ENCODE measurements around the gene SDK2. TPM values are rescaled to one million over a fixed set of nuclear protein-coding genes. Genes with fewer than 3 reads are reported as not detected.

Gene SDK2
- total RNA-seq, 3 donors from 2014 or later (not counting 1 experiment from before 2014, with no cell fraction given) = 0.41 to 0.90 (median 0.49) TPM

DNA sequence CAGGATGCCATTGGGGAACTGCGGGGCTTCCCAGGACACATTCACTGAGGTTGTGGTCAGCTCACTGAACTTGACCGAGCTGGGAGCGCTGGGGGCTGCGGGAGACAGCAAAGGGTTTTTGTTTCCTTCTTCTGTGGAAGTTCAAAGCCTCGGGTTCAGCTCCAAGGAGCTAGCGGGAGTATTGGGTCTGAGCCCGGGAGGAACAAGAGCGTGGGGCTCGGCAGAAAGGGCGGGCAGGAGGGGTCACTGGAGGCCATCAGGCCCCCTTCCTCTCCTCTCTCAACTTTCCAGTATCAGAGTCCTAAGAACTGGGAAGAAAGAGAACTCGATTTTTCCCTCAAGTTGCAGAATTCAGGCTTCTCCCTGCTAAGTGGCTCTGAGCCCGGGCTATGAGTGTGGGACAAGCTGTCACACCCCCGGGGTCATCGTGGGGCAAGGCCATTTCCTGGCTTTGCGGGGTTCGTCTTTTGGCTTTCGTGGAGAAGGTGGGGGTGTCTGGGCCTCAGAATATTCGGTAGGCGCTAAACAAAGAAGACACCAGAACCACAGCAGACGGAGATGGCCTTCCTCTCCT, 278.9 kb downstream of the SDK2 start:
- H3K4me3 ChIP-seq (ENCODE audit: low read length) = no peak overlapping the region
- TF ChIP-seq, protein P1, sequence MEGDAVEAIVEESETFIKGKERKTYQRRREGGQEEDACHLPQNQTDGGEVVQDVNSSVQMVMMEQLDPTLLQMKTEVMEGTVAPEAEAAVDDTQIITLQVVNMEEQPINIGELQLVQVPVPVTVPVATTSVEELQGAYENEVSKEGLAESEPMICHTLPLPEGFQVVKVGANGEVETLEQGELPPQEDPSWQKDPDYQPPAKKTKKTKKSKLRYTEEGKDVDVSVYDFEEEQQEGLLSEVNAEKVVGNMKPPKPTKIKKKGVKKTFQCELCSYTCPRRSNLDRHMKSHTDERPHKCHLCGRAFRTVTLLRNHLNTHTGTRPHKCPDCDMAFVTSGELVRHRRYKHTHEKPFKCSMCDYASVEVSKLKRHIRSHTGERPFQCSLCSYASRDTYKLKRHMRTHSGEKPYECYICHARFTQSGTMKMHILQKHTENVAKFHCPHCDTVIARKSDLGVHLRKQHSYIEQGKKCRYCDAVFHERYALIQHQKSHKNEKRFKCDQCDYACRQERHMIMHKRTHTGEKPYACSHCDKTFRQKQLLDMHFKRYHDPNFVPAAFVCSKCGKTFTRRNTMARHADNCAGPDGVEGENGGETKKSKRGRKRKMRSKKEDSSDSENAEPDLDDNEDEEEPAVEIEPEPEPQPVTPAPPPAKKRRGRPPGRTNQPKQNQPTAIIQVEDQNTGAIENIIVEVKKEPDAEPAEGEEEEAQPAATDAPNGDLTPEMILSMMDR (IDR thresholded peaks at IDR 0.05) = no peak
- no peaks in the 10 kb centered on the region for H3K4me1 ChIP-seq (ENCODE audit: control insufficient read depth, insufficient read depth, low read length)
- Mint-ChIP-seq H3K4me3 (no peak overlapping the region), H3K27me3 (ENCODE audit: low read depth in 2 of 2) (peaks cover 0 to 7% of the 10 kb centered on the region in 2 donors), H3K4me1 (no peaks in the 10 kb centered on the region), H3K27ac (no peak overlapping the region), H3K36me3 (no peaks in the 10 kb centered on the region), H3K9me3 (no peaks in the 10 kb centered on the region)
- H3K27me3 ChIP-seq (ENCODE audit: control insufficient read depth, insufficient read depth, low read length) = no peaks in the 10 kb centered on the region
- no peak overlapping the region for H3K27ac ChIP-seq (ENCODE audit: low read length)
- WGBS (ENCODE audit: insufficient coverage) = 84% methylated on average over 20 of the region's 20 CpGs
- DNase-seq (no peak), ATAC-seq (no peak)
- H3K9me3 ChIP-seq (ENCODE audit: control insufficient read depth, insufficient read depth, low read length) = no peaks in the 10 kb centered on the region
- no peaks in the 10 kb centered on the region for H3K36me3 ChIP-seq (ENCODE audit: control insufficient read depth, insufficient read depth, low read length)
- intact Hi-C loops (cut with micrococcal nuclease) = no loop called here

DNA sequence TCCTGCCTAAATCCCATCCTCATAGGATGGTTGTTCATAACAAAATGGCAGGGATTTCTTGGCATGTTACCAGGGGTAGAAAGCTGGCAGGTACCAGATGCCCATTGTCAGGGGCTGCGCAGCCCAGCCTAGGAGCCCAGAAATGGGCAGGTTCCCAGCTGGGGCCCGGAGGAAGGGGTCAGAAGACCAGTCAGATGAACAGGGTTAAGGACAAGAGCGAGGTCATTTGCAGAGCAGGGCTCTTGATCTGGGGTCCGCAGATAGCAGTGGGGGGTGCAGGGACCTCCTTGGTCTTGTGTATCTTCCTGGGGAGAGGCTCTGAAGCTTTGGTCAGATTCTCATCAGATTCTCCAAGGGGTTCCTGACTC, 280.1 kb downstream of the SDK2 start:
- Histone ChIP-seq H3K4me3 (ENCODE audit: low read length) (no peak overlapping the region), H3K9me3 (ENCODE audit: control insufficient read depth, insufficient read depth, low read length) (no peaks in the 10 kb centered on the region), H3K27ac (ENCODE audit: low read length) (no peak overlapping the region), H3K27me3 (ENCODE audit: control insufficient read depth, insufficient read depth, low read length) (no peaks in the 10 kb centered on the region), H3K4me1 (ENCODE audit: control insufficient read depth, insufficient read depth, low read length) (no peaks in the 10 kb centered on the region), H3K36me3 (ENCODE audit: control insufficient read depth, insufficient read depth, low read length) (no peaks in the 10 kb centered on the region)
- TF ChIP-seq, protein P1 (IDR thresholded peaks at IDR 0.05) = no peak
- no peak for DNase-seq
- Mint-ChIP-seq H3K4me1 (no peaks in the 10 kb centered on the region), H3K9me3 (no peaks in the 10 kb centered on the region), H3K4me3 (no peak overlapping the region), H3K27me3 (ENCODE audit: low read depth in 2 of 2) (peaks cover 0 to 9% of the 10 kb centered on the region in 2 donors), H3K36me3 (no peaks in the 10 kb centered on the region), H3K27ac (no peak overlapping the region)
- 91% methylated on average over 4 of the region's 4 CpGs for WGBS (ENCODE audit: insufficient coverage)
- intact Hi-C loops (cut with micrococcal nuclease) = no loop called here
- no peak for ATAC-seq

DNA sequence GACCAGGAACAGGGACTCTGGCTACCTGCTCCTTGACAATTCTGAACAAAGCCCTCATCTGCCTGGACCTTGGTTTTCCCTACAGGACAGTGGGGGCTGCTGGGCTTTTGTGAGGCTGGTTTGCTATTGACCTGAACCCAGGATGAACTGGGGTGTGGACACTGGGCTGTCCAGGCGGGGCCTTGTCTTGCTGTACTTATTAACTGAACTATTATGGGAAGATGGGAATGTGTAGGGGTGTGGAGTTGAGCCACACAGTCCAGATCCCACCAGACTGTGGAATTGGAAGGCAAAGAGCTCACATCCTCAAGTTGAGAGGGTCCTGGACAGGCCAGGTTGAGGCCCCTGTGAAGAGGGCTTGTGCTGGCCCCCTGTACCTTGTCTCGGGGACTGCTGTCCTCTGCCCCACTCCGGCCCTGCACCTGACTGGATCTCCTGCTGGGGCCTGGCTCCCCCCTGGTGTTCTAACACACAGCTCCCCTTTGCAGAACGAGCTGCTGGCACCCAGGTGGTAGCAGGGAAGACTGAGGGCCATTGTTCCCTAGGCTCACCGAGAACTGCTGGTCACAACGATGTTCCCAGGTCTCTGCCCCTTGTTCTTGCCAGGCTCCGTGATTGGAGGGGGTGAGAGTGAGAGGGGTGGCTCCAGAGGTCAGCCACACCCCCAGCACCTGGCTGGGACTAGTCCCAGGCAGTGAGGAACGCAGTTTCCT, 280.6 kb downstream of the SDK2 start:
- no peak overlapping the region for H3K4me3 Mint-ChIP-seq
- Histone ChIP-seq H3K4me3 (ENCODE audit: low read length) (no peak overlapping the region), H3K27ac (ENCODE audit: low read length) (no peak overlapping the region), H3K27me3 (ENCODE audit: control insufficient read depth, insufficient read depth, low read length) (no peaks in the 10 kb centered on the region), H3K9me3 (ENCODE audit: control insufficient read depth, insufficient read depth, low read length) (no peaks in the 10 kb centered on the region), H3K36me3 (ENCODE audit: control insufficient read depth, insufficient read depth, low read length) (no peaks in the 10 kb centered on the region), H3K4me1 (ENCODE audit: control insufficient read depth, insufficient read depth, low read length) (no peaks in the 10 kb centered on the region)
- intact Hi-C loops (cut with micrococcal nuclease) = no loop called here
- TF ChIP-seq, protein P1 (IDR thresholded peaks at IDR 0.05) = no peak
- H3K4me1 Mint-ChIP-seq = no peaks in the 10 kb centered on the region
- no peaks in the 10 kb centered on the region for H3K36me3 Mint-ChIP-seq
- H3K9me3 Mint-ChIP-seq = no peaks in the 10 kb centered on the region
- no peak overlapping the region for H3K27ac Mint-ChIP-seq
- DNase-seq (no peak), ATAC-seq (no peak)
- WGBS (ENCODE audit: insufficient coverage) = 79% methylated on average over 8 of the region's 8 CpGs
- peaks cover 0 to 9% of the 10 kb centered on the region in 2 donors for H3K27me3 Mint-ChIP-seq (ENCODE audit: low read depth in 2 of 2)
